Endothelial cell of umbilical vein (primary cell): Measurements from ENCODE around the gene LCN15. TPM values are rescaled to one million over a fixed set of nuclear protein-coding genes. Genes with fewer than 3 reads are reported as not detected.
"Not testable (repeated sequence)": the region's sequence is repeated elsewhere in the genome, so short reads cannot be mapped to it uniquely, and the experiment has no call there.

Experiments used
- BruUV-seq: library from RNA; stranded (reverse); fragments of 400-500 nt; replicated peaks from 2 replicates; lab custom pipeline; 2021; lab: Mats Ljungman, UMichigan
- CTCF ChIA-PET: fragments of 300-600, 350-600 bp; sonication (Branson Sonifier 250); formaldehyde crosslinking; loops from one replicate; lab custom pipeline; 2021; ENCODE audit warnings: antibody characterized with exemption, inconsistent platforms; lab: Charles Lee
- POLR2A ChIA-PET: fragments of 300-600, 350-600 bp; sonication (Branson Sonifier 250); formaldehyde crosslinking; loops from one replicate; lab custom pipeline; 2021; ENCODE audit warnings: antibody characterized with exemption, inconsistent platforms; lab: Charles Lee
- DNase-seq: peaks from one replicate; pipeline ENCODE4 v3.0.0-alpha.2; 2011; ENCODE audit warnings: low read depth, low spot score
- FAIRE-seq: peaks from 2 replicates; lab custom pipeline; 2011; peaks lifted over from hg19 to GRCh38; lab: Jason Lieb, UNC
- H2AFZ ChIP-seq: 2 replicates; pipeline ENCODE4 v1.6.0; 2012; ENCODE audit warnings: low read depth, low read length, control low read depth, inconsistent platforms
- H3K27ac ChIP-seq: 2 replicates; pipeline ENCODE4 v1.5.1; 2011; ENCODE audit warnings: low read depth, mild to moderate bottlenecking, control low read depth, low read length, moderate library complexity; ENCODE audit not compliant: insufficient read depth
- H3K27me3 ChIP-seq, 2 experiments: 2 replicates each; pipeline versions ENCODE4 v1.6.0 to v1.6.1; 2011; ENCODE audit warnings: low read length in 2 of 2, mixed read lengths in 1 of 2; ENCODE audit not compliant: control insufficient read depth in 2 of 2, insufficient read depth in 2 of 2
- H3K36me3 ChIP-seq, 2 experiments: 2 replicates in 1 of 2; 3 replicates in 1 of 2; pipeline ENCODE4 v1.5.1; 2011; ENCODE audit warnings: low read length in 2 of 2, mild to moderate bottlenecking in 1 of 2, moderate library complexity in 1 of 2; ENCODE audit not compliant: control insufficient read depth in 2 of 2, insufficient read depth in 2 of 2; ENCODE audit errors: extremely low read depth in 1 of 2
- H3K4me1 ChIP-seq: 3 replicates; pipeline ENCODE4 v1.5.1; 2011; ENCODE audit warnings: mild to moderate bottlenecking, low read length; ENCODE audit not compliant: control insufficient read depth, insufficient read depth; ENCODE audit errors: extremely low read depth
- H3K4me2 ChIP-seq: 2 replicates; pipeline ENCODE4 v1.6.1; 2011; ENCODE audit warnings: low read length, control low read depth, mixed read lengths; ENCODE audit not compliant: insufficient read depth
- H3K4me3 ChIP-seq, 3 experiments: fragments of 200-600 bp in 1 of 3; sonication (generic), shearing (Covaris generic) in 1 of 3; replicated peaks in 1 of 3; 2 replicates each; pipeline ENCODE4 v1.5.1; 2011 to 2016; ENCODE audit warnings: control low read depth in 3 of 3, low read length in 3 of 3, mild to moderate bottlenecking in 2 of 3, inconsistent platforms in 1 of 3, low read depth in 1 of 3, moderate library complexity in 1 of 3; ENCODE audit not compliant: insufficient read depth in 1 of 3
- H3K79me2 ChIP-seq: 2 replicates; pipeline ENCODE4 v1.6.0; 2012; ENCODE audit warnings: low read length, inconsistent platforms; ENCODE audit not compliant: control insufficient read depth, insufficient read depth
- H3K9ac ChIP-seq: replicated peaks from 2 replicates; pipeline ENCODE3; 2011; ENCODE audit warnings: low read length, control low read depth; ENCODE audit not compliant: insufficient read depth; ENCODE audit errors: extremely low read depth
- H3K9me1 ChIP-seq: replicated peaks from 3 replicates; pipeline ENCODE4 v1.6.0; 2011; ENCODE audit warnings: mild to moderate bottlenecking, low read length; ENCODE audit not compliant: control insufficient read depth, insufficient read depth; ENCODE audit errors: extremely low read depth
- H3K9me3 ChIP-seq: replicated peaks from 2 replicates; pipeline ENCODE4 v1.5.1; 2012; ENCODE audit warnings: low read length, inconsistent platforms; ENCODE audit not compliant: control insufficient read depth, insufficient read depth
- H4K20me1 ChIP-seq: replicated peaks from 2 replicates; pipeline ENCODE3; 2011; ENCODE audit warnings: mild to moderate bottlenecking, low read length; ENCODE audit not compliant: control insufficient read depth, insufficient read depth; ENCODE audit errors: extremely low read depth
- EZH2 ChIP-seq: IDR thresholded peaks from 2 replicates; pipeline ENCODE4 v1.6.1; 2012; ENCODE audit warnings: borderline replicate concordance, low read depth, mild to moderate bottlenecking, moderate library complexity, low read length, inconsistent platforms; ENCODE audit not compliant: severe bottlenecking
- FOS ChIP-seq: IDR thresholded peaks from 2 replicates; pipeline ENCODE4 v1.6.1; 2011; ENCODE audit warnings: mild to moderate bottlenecking, low read length, moderate library complexity, borderline replicate concordance; ENCODE audit not compliant: insufficient read depth
- GATA2 ChIP-seq: IDR thresholded peaks from 2 replicates; pipeline ENCODE4 v1.7.0; 2011; ENCODE audit warnings: low read depth, mild to moderate bottlenecking, moderate library complexity, mixed read lengths, low read length; ENCODE audit not compliant: insufficient read length, insufficient read depth
- JUN ChIP-seq: IDR thresholded peaks from 2 replicates; pipeline ENCODE4 v1.6.1; 2011; ENCODE audit warnings: borderline replicate concordance, low read depth; ENCODE audit not compliant: insufficient read length, insufficient read depth
- MYC ChIP-seq: IDR thresholded peaks from one replicate; pipeline ENCODE4 v1.6.1; 2011; ENCODE audit warnings: mild to moderate bottlenecking, low read depth, low read length
- POLR2A ChIP-seq: IDR thresholded peaks from 2 replicates; pipeline ENCODE4 v1.6.1; 2012; ENCODE audit warnings: low read depth, mild to moderate bottlenecking, control low read depth, low read length
- POLR2AphosphoS5 ChIP-seq: IDR thresholded peaks from 2 replicates; pipeline ENCODE4 v1.6.1; 2012; ENCODE audit warnings: low read depth, mild to moderate bottlenecking, control low read depth, low read length, moderate library complexity; ENCODE audit not compliant: insufficient read depth
- dilution Hi-C: fragments of 300-500 bp; cut with MboI; formaldehyde crosslinking; loops from one replicate; pipeline ENCODE4 v1.15.0; 2019; ENCODE audit warnings: low sequenced_read_pairs; ENCODE audit not compliant: extremely low pct_ligation_motif_present
- intact Hi-C: fragments of 100-400 bp; cut with micrococcal nuclease; formaldehyde crosslinking; loops from one replicate; pipeline ENCODE4 v1.10.0; 2022
- polyA plus RNA-seq, 4 experiments: library from polyadenylated mRNA; depleted of rRNA in 3 of 4; stranded (reverse) in 3 of 4; unstranded in 1 of 4; fragments of >200 nt; gene quantifications; 2 replicates each; pipeline versions ENCODE4 v1.2.1 to v1.2.3, GENCODE V29; 2011 to 2012; ENCODE audit warnings: missing spikeins in 1 of 4
- total RNA-seq: library from RNA; stranded (reverse); gene quantifications from 2 replicates; pipeline ENCODE4 v1.2.3, GENCODE V29; 2021
- TF ChIP-seq, protein P1 (sequence below), 2 donors: IDR thresholded peaks; 1 replicate in 1 of 2; 2 replicates in 1 of 2; pipeline ENCODE4 v1.5.1; 2011; ENCODE audit warnings: low read length in 2 of 2, mild to moderate bottlenecking in 2 of 2, moderate library complexity in 2 of 2, control low read depth in 1 of 2, inconsistent platforms in 1 of 2, low read depth in 1 of 2; ENCODE audit not compliant: insufficient read depth in 1 of 2; ENCODE audit errors: extremely low read depth in 1 of 2
- TF ChIP-seq, protein P2 (sequence below): IDR thresholded peaks from 2 replicates; pipeline ENCODE4 v1.6.1; 2011; ENCODE audit not compliant: insufficient read depth, insufficient read length

Gene LCN15
- total and polyA plus RNA-seq, 2 donors (not counting 3 experiments of a cell fraction or from before 2014, with no cell fraction given): not detected

DNA sequence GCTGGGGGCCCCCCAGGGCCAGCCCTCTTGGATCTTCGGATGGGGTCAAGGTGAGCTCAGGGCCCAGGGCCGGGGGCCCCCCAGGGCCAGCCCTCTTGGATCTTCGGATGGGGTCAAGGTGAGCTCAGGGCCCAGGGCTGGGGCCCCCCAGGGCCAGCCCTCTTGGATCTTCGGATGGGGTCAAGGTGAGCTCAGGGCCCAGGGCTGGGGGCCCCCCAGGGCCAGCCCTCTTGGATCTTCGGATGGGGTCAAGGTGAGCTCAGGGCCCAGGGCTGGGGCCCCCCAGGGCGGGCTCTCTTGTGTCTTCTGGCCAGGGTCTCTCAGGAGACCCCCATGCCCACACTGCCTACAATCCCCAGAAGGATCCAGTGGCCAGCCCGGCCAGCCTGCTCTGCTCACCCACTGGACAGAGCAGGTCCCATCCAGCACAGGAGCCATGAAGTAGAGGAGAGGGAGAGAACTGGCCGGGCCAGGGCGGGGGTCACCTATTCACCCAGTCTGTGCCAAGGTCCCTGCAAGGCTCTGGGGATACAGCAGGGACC lies 38.8 kb upstream of the LCN15 start:
- H4K20me1 ChIP-seq, DNase-seq, H3K79me2 ChIP-seq, BruUV-seq, H3K4me2 ChIP-seq, FAIRE-seq, intact Hi-C loops, H2AFZ ChIP-seq, H3K27ac ChIP-seq, H3K4me1 ChIP-seq, H3K4me3 ChIP-seq, H3K36me3 ChIP-seq, H3K9me3 ChIP-seq, H3K9ac ChIP-seq, H3K9me1 ChIP-seq: not testable (repeated sequence)
- dilution Hi-C loops: loop anchor here (25.0 kb wide), 1 partner anchor 134 kb away; the partner anchor contains the start of genes C8G and FBXW5
- ChIA-PET POLR2A (interaction anchor here (0.7 kb wide), 1 partner anchor 67 kb away, joined by 3 read pairs; no protein-coding TSS in a partner anchor), CTCF (interaction anchor here (1.0 kb wide), 1 partner anchor 39 kb away, joined by 3 read pairs; the partner anchor contains the start of gene AJM1)
- H3K27me3 ChIP-seq: peaks cover 22 to 23% of the 10 kb centered on the region in 2 experiments

GRCh38 chr9:136802321-136802720 lies 38.0 kb upstream of the LCN15 start:
- no peak overlapping the region for H3K4me3 ChIP-seq
- dilution Hi-C loops (loop anchor here (25.0 kb wide), 1 partner anchor 135 kb away; the partner anchor contains the start of genes C8G and FBXW5), intact Hi-C loops (no loop called here)
- H4K20me1 ChIP-seq: no peaks in the 10 kb centered on the region
- ChIA-PET POLR2A (interaction anchor here (0.7 kb wide), 1 partner anchor 67 kb away, joined by 3 read pairs; no protein-coding TSS in a partner anchor), CTCF (interaction anchor here (1.0 to 2.0 kb wide), 2 partner anchors 9 to 40 kb away, joined by 3 to 8 read pairs; partner anchors contain the start of gene AJM1)
- no peak for TF ChIP-seq EZH2
- TF ChIP-seq FOS: no peak
- TF ChIP-seq POLR2AphosphoS5: no peak
- TF ChIP-seq, protein P1, sequence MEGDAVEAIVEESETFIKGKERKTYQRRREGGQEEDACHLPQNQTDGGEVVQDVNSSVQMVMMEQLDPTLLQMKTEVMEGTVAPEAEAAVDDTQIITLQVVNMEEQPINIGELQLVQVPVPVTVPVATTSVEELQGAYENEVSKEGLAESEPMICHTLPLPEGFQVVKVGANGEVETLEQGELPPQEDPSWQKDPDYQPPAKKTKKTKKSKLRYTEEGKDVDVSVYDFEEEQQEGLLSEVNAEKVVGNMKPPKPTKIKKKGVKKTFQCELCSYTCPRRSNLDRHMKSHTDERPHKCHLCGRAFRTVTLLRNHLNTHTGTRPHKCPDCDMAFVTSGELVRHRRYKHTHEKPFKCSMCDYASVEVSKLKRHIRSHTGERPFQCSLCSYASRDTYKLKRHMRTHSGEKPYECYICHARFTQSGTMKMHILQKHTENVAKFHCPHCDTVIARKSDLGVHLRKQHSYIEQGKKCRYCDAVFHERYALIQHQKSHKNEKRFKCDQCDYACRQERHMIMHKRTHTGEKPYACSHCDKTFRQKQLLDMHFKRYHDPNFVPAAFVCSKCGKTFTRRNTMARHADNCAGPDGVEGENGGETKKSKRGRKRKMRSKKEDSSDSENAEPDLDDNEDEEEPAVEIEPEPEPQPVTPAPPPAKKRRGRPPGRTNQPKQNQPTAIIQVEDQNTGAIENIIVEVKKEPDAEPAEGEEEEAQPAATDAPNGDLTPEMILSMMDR (IDR thresholded peaks at IDR 0.05; ENCODE audit: extremely low read depth in 1 of 2, insufficient read depth in 1 of 2, low read depth in 1 of 2, low read length in 2 of 2): no peak
- no peak for TF ChIP-seq JUN
- TF ChIP-seq POLR2A: no peak
- no peak for TF ChIP-seq GATA2
- TF ChIP-seq, protein P2, sequence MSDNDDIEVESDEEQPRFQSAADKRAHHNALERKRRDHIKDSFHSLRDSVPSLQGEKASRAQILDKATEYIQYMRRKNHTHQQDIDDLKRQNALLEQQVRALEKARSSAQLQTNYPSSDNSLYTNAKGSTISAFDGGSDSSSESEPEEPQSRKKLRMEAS: no peak
- TF ChIP-seq MYC: no peak
- H3K9me3 ChIP-seq: no peaks in the 10 kb centered on the region
- no peak overlapping the region for H3K9ac ChIP-seq
- peaks cover 7% of the 10 kb centered on the region for H3K4me1 ChIP-seq
- H3K27me3 ChIP-seq: peaks cover 22 to 26% of the 10 kb centered on the region in 2 experiments
- H3K4me2 ChIP-seq: no peak overlapping the region
- H3K27ac ChIP-seq: no peak overlapping the region
- no peaks in the 10 kb centered on the region for H3K9me1 ChIP-seq
- H3K36me3 ChIP-seq: no peaks in the 10 kb centered on the region
- FAIRE-seq (no peak), DNase-seq (no peak)
- H2AFZ ChIP-seq: no peak overlapping the region
- BruUV-seq: no TSS peak
- H3K79me2 ChIP-seq: no peaks in the 10 kb centered on the region
